Vagina (tissue), 2 donors: ENCODE data around the gene ATP2B2.

ENCODE experiments used
- CTCF ChIP-seq, 3 experiments: fragments of 450-650 bp in 2 of 3; fragments of 200-600 bp in 1 of 3; sonication (generic) in 1 of 3; IDR thresholded peaks; one replicate each; pipeline ENCODE4 v1.5.1; 2017 to 2019; ENCODE audit warnings: antibody characterized with exemption in 3 of 3, mild to moderate bottlenecking in 2 of 3, moderate library complexity in 2 of 3
- POLR2A ChIP-seq, 2 donors: fragments of 450-650 bp; IDR thresholded peaks; one replicate each; pipeline ENCODE4 v1.6.1; 2017; ENCODE audit warnings: antibody characterized with exemption in 2 of 2, mild to moderate bottlenecking in 2 of 2, moderate library complexity in 2 of 2
- POLR2AphosphoS5 ChIP-seq, 2 donors: sonication (generic); formaldehyde crosslinking; IDR thresholded peaks; one replicate each; pipeline ENCODE4 v1.9.0; 2017; ENCODE audit warnings: antibody characterized with exemption in 2 of 2, mild to moderate bottlenecking in 2 of 2, low read depth in 1 of 2; ENCODE audit not compliant: insufficient read depth in 1 of 2

- TF ChIP-seq CTCF (IDR thresholded peaks at IDR 0.05) (no peak), POLR2A (IDR thresholded peaks at IDR 0.05) (no peak), POLR2AphosphoS5 (IDR thresholded peaks at IDR 0.05; ENCODE audit: insufficient read depth in 1 of 2, low read depth in 1 of 2) (no peak)
These were observed 92.3 kb downstream of the ATP2B2 start for GRCh38 chr3:10413041-10413440.
